ENCODE measurements around the gene MEIS1. TPM values are rescaled to one million over a fixed set of nuclear protein-coding genes. Genes with fewer than 3 reads are reported as not detected.

MEIS1 gene
- total RNA-seq, 2 donors from 2014 or later, result 82.1 to 84.6 TPM

- whole genome bisulfite sequencing, 2 donors, result 6 to 9% methylated on average over 17 of the region's 17 CpGs
- Histone ChIP-seq H3K27me3 (no peaks in the 10 kb centered on the region), H3K9me3 (no peaks in the 10 kb centered on the region), H3K4me1 (peaks cover 9% of the 10 kb centered on the region), H3K27ac (peak overlapping the region; percentile 86 to 98 (median 92)), H3K36me3 (replicated peaks in 1 of 2; ENCODE audit: insufficient read depth in 1 of 2, low read depth in 2 of 2) (no peaks in the 10 kb centered on the region), H3K4me3 (peak overlapping the region; percentile 49 to 55)
- peak in 2 of 3 donors; percentile 4 to 27 for TF ChIP-seq POLR2A (IDR thresholded peaks at IDR 0.05)
- TF ChIP-seq CTCF (IDR thresholded peaks at IDR 0.05), result no peak
- DNase-seq (peak in 2 of 4 donors; percentile 41 to 61), ATAC-seq (no peak)
- intact Hi-C loops (cut with DNase I), result loop anchor here (10.0 kb wide), 1 partner anchor 51 kb away; no protein-coding TSS in a partner anchor
Measured at GRCh38 chr2:66443186-66443978, 8.5 kb downstream of the MEIS1 start.

- Histone ChIP-seq H3K27me3 (no peaks in the 10 kb centered on the region), H3K27ac (peak overlapping the region; percentile 86 to 98 (median 92)), H3K9me3 (no peaks in the 10 kb centered on the region), H3K4me1 (peaks cover 16% of the 10 kb centered on the region), H3K4me3 (peak overlapping the region; percentile 49 to 55), H3K36me3 (replicated peaks in 1 of 2; ENCODE audit: insufficient read depth in 1 of 2, low read depth in 2 of 2) (no peaks in the 10 kb centered on the region)
- peak in 3 of 4 donors; percentile 40 to 59 (median 54) for DNase-seq
- 7 to 13% methylated on average over 32 to 33 of the region's 33 CpGs for WGBS, 2 donors
- intact Hi-C loops (cut with DNase I), result loop anchor here (10.0 kb wide), 1 partner anchor 51 kb away; no protein-coding TSS in a partner anchor
- TF ChIP-seq POLR2A (IDR thresholded peaks at IDR 0.05) (no peak), CTCF (IDR thresholded peaks at IDR 0.05) (no peak)
- peak; percentile 19 for ATAC-seq
Measured at GRCh38 chr2:66443979-66444861, 9.3 kb downstream of the MEIS1 start.

- 5 to 7% methylated on average over 27 to 48 of the region's 52 CpGs for WGBS, 2 donors
- H3K27me3 ChIP-seq, result no peaks in the 10 kb centered on the region
Measured at GRCh38 chr2:66445076-66445924, 10.4 kb downstream of the MEIS1 start.

More at GRCh38 chr2:66445076-66445924, 10.4 kb downstream of the MEIS1 start:
- peak overlapping the region; percentile 87 to 98 (median 92) for H3K27ac ChIP-seq
- ATAC-seq, result peak; percentile 23
- intact Hi-C loops (cut with DNase I), result loop anchor here (10.0 kb wide), 1 partner anchor 50 kb away; no protein-coding TSS in a partner anchor
- peak; percentile 53 to 60 (median 58) for DNase-seq
- H3K4me3 ChIP-seq, result peak overlapping the region; percentile 49 to 55
- H3K36me3 ChIP-seq (replicated peaks in 1 of 2; ENCODE audit: insufficient read depth in 1 of 2, low read depth in 2 of 2), result no peaks in the 10 kb centered on the region
- peak in 1 of 3 donors; percentile 22 for TF ChIP-seq POLR2A (IDR thresholded peaks at IDR 0.05)
- peak in 4 of 7 experiments; percentile 27 to 42 (median 34) for TF ChIP-seq CTCF (IDR thresholded peaks at IDR 0.05)
- no peaks in the 10 kb centered on the region for H3K9me3 ChIP-seq
- H3K4me1 ChIP-seq, result peaks cover 26% of the 10 kb centered on the region
